ENCODE results near the gene CAMK1D.
"Not testable (repeated sequence)": the region's sequence is repeated elsewhere in the genome, so short reads cannot be mapped to it uniquely, and the experiment has no call there.

Gene CAMK1D

GRCh38 chr10:12348870-12349628 is at the start of gene CAMK1D:
TSS of gene CAMK1D (plus strand) at chr10:12349547.
- peak; percentile 23 to 29 for DNase-seq (ENCODE audit: low read depth in 2 of 2)

- not testable (repeated sequence) for DNase-seq (ENCODE audit: low read depth in 2 of 2)
Observed at GRCh38 chr10:12301036-12301435, 48.3 kb upstream of the CAMK1D start.

- DNase-seq (ENCODE audit: low read depth in 2 of 2), result no peak
Observed at GRCh38 chr10:12308057-12308456, 41.3 kb upstream of the CAMK1D start.

GRCh38 chr10:12308736-12309375 is 40.5 kb upstream of the CAMK1D start:
- DNase-seq (ENCODE audit: low read depth in 2 of 2), result no peak

GRCh38 chr10:12309783-12310182 is 39.6 kb upstream of the CAMK1D start:
- DNase-seq (ENCODE audit: low read depth in 2 of 2), result not testable (repeated sequence)

- no peak for DNase-seq (ENCODE audit: low read depth in 2 of 2)
Observed at GRCh38 chr10:12314836-12315235, 34.5 kb upstream of the CAMK1D start.

GRCh38 chr10:12319076-12319475 is 30.3 kb upstream of the CAMK1D start:
- no peak for DNase-seq (ENCODE audit: low read depth in 2 of 2)

GRCh38 chr10:12320892-12321291 is 28.5 kb upstream of the CAMK1D start:
- no peak for DNase-seq (ENCODE audit: low read depth in 2 of 2)

GRCh38 chr10:12321641-12322040 is 27.7 kb upstream of the CAMK1D start:
- no peak for DNase-seq (ENCODE audit: low read depth in 2 of 2)

- no peak for DNase-seq (ENCODE audit: low read depth in 2 of 2)
Observed at GRCh38 chr10:12322583-12323131, 26.7 kb upstream of the CAMK1D start.

- DNase-seq (ENCODE audit: low read depth in 2 of 2), result no peak
Observed at GRCh38 chr10:12324530-12324929, 24.8 kb upstream of the CAMK1D start.

GRCh38 chr10:12327074-12327473 is 22.3 kb upstream of the CAMK1D start:
- no peak for DNase-seq (ENCODE audit: low read depth in 2 of 2)

GRCh38 chr10:12327476-12327875 is 21.9 kb upstream of the CAMK1D start:
- no peak for DNase-seq (ENCODE audit: low read depth in 2 of 2)

GRCh38 chr10:12328312-12328711 is 21.0 kb upstream of the CAMK1D start:
- not testable (repeated sequence) for DNase-seq (ENCODE audit: low read depth in 2 of 2)

GRCh38 chr10:12332572-12333379 is 16.6 kb upstream of the CAMK1D start:
- no peak for DNase-seq (ENCODE audit: low read depth in 2 of 2)

- DNase-seq (ENCODE audit: low read depth in 2 of 2), result peak; percentile 90 to 91
Observed at GRCh38 chr10:12333380-12334185, 15.8 kb upstream of the CAMK1D start.

- no peak for DNase-seq (ENCODE audit: low read depth in 2 of 2)
Observed at GRCh38 chr10:12334186-12334530, 15.2 kb upstream of the CAMK1D start.

- not testable (repeated sequence) for DNase-seq (ENCODE audit: low read depth in 2 of 2)
Observed at GRCh38 chr10:12335169-12335568, 14.2 kb upstream of the CAMK1D start.

GRCh38 chr10:12337453-12338372 is 11.6 kb upstream of the CAMK1D start:
- DNase-seq (ENCODE audit: low read depth in 2 of 2), result no peak

GRCh38 chr10:12338981-12339380 is 10.4 kb upstream of the CAMK1D start:
- no peak for DNase-seq (ENCODE audit: low read depth in 2 of 2)
